HG03520 (cell line): ENCODE data around the gene MAB21L1.

Experiments
- ATAC-seq: cut with Tn5 transposase; IDR thresholded peaks from one replicate; pipeline ENCODE4 v1.9.1; 2021; ENCODE audit warnings: mild to moderate bottlenecking, moderate library complexity; ENCODE audit not compliant: unreplicated experiment

Gene MAB21L1

GRCh38 chr13:35475960-35476943 lies at the start of gene MAB21L1:
Gene MAB21L1, minus strand, starts transcription at chr13:35476689. Its CDS starts 551 bp downstream, at chr13:35476138.
- no peak for ATAC-seq

DNA sequence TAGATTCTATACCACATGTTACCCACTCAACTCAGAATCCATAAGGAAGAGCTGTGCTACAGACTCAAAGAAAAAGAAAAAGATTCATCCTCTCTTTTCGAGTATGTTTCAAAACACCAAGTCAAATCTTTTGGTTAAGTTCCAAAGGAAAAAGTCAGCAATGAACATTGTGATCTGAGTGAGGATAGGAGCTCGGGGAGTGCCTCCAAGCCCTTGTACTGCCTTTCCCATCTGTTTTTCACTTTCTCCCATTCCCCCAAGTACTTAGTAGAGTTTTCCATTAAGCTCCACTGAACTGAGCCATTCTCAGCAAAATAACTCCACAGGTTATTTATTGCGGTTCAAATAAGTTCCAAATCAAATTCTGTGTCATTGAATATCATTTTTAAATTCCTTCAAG lies 47.7 kb upstream of the MAB21L1 start:
- ATAC-seq = no peak

DNA sequence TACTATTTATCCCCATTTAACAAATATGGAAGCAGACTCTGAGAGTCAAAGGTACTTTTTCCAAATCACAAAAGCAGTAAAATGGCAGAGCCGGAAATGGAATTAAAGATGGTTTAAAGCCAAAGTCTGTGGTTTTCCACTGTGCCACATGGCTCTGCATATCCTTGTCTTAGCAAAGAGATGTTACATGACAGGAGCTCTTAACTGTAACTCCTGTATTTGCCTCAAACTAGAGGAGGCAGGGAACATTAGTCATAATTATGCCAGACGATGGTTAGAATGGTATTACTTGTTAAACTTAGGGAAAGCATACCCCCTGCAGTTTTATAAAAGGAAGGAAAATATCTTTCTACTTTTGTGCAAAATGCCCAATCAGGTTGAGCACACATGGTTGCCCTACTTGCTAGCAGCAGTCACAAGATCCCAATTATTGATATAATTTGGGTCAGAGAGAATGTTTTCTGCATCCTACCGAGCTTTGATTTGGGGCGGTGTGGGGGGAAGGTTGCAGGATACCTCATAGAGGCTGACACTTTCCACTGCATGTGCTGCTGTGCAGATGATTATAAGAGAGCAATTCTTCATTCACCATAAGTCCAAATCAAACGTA lies 42.0 kb upstream of the MAB21L1 start:
- no peak for ATAC-seq

DNA sequence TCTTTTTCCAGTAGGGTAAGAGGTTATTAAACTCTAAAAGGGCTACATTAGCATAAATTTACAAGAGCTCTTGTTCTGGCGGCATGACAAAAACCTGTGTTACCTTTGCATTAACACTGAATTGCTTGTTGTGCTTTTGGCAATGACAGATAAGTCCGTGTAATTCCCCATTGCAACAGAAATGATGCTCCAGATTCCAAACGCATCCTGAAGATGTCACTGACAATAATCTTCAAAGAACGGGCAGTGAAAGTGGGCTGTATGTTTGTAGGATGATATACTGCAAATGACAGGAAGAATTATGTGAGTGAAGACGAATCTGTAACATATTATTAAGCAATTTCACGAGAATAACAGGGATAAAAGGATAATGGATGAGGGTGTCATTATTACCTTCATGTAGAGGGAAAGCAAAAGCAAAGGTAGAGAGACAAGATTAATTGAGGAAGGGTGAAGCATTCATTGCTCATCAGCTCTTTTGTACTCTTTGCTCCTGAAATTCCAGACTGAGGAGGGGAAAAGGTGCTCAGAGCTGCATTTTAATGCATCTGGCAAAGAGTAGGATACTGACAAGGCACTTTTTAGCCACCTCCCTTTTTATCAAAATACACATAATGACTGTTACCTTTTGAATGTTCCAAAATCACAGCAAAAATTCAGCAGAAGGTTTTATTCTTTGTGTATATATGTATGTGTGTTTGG lies 38.5 kb upstream of the MAB21L1 start:
- ATAC-seq = no peak

DNA sequence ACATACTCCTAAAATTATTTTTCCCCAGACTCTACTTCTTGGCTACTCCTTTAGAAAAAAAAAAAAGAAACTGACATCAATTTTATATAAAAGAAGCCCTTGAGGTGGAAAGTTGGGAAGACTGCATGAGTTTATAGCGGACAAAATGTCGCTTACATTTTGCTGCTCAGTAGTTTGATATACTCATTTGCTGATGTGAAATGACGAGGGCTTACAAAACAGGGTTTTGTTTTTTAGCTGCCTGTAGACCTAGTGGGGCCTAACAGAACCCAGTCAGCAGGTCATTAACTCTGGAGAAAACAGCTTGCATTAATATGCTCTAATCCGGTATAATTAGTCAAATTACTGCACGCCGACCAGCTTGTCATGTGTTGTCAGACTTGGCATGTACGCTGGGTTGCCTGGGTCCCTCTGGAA lies 37.6 kb upstream of the MAB21L1 start:
- ATAC-seq = no peak

GRCh38 chr13:35512271-35512920 lies 35.9 kb upstream of the MAB21L1 start:
- ATAC-seq = no peak

DNA sequence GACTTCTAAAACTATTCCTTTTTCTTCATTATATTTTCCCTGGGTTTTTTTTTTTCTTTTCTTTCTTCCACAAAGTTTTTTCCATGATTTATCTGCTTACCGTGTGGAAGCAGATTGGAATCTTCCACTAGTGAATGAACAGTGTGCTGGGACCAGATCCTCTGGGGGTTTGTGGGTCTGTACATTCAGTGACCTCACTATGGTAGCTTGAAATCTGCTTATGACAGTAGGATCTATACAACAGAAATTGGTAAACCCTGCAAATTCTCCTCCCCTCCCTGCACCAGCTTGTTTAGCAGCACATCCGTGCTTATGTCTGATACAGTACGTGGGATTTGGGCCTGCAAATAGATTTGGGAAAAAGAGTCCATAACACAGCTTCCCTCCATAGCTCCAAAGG lies 26.0 kb upstream of the MAB21L1 start:
- no peak for ATAC-seq

GRCh38 chr13:35501661-35502235 lies 25.3 kb upstream of the MAB21L1 start:
- ATAC-seq = no peak

DNA sequence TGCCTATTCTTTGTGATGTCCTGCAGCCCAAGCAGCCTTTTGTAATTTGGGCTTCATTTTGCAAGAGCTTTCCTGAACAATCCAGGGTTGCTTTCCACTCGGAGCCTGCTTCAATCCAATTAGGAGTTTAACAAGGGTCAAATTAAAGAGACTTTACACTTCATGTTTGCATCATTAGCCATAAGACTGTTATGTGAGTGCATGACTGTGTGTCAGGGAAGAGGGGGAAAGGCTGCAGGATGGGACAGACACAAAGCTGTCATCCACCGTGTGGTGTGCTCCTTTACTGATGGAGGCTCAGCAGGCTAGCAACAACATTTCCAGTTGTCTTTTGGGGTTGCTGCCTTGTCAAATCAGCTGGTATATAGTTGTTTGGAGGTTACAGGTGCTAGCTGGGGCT lies 23.7 kb upstream of the MAB21L1 start:
- no peak for ATAC-seq

GRCh38 chr13:35499676-35500075 lies 23.2 kb upstream of the MAB21L1 start:
- ATAC-seq = no peak

DNA sequence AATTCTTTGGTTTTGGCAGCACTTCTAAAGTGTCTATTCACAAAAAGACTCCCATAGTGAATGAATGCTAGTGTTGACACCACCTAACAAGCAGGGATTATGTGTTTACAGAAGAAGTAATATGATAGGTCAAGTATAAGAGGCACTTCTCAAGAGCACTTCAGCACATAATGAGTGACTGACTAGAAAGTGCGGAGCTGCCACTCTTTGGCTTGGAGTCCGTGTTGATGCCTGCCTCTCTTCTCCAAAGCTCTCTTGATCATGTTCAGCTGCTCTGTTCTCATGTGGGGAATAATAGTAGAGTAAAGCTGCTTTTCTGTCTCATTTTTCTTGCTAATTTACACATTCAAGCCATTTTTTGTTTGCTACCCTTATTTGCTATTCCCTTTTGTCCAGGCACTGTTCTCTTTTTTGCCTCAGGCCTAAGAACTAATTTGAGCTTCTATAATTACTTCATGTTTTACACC lies 22.7 kb upstream of the MAB21L1 start:
- ATAC-seq = no peak

DNA sequence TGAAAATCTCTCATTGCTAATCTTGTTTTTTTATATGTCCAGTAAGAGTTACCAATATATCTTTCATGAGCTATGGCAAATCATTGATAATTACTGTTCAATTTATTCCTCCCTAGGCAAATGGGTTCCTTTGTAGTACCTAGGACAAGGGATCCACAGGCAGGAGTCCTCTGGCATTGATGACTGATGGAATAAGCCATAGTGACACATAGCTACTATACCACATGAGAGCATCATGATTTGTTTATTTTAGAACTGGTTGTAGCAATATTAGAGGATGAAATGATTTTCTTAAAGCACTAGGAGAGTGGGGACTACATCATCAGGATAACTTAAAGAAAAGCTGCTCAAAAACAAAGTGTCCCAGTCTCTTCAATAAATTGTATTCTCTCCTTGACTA lies 21.7 kb upstream of the MAB21L1 start:
- no peak for ATAC-seq

GRCh38 chr13:35496761-35497386 lies 20.4 kb upstream of the MAB21L1 start:
- no peak for ATAC-seq

GRCh38 chr13:35496006-35496405 lies 19.5 kb upstream of the MAB21L1 start:
- ATAC-seq = no peak

- ATAC-seq = no peak
Observed at GRCh38 chr13:35489050-35489449, 12.6 kb upstream of the MAB21L1 start.

- no peak for ATAC-seq
Observed at GRCh38 chr13:35485424-35485823, 8.9 kb upstream of the MAB21L1 start.

DNA sequence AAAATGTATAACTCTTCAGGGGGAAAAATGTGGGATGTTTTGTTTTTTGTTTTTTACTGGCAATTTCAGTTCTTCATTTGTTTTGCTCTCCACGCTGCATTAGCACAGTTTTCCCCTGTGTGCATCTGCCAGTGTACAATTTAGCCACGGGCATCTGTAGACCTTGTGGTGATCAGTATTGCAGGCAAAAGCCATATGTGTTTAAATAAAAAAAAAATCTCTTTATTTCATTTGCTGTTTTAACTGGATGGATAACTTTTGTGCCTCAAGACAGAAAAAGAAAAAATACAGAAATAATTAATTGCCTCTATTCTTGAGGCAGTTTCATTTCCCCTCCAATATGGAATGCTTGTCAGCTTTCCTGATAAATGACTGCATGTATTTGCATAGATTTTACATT lies 7.9 kb upstream of the MAB21L1 start:
- no peak for ATAC-seq

- no peak for ATAC-seq
Observed at GRCh38 chr13:35483761-35484160, 7.3 kb upstream of the MAB21L1 start.

DNA sequence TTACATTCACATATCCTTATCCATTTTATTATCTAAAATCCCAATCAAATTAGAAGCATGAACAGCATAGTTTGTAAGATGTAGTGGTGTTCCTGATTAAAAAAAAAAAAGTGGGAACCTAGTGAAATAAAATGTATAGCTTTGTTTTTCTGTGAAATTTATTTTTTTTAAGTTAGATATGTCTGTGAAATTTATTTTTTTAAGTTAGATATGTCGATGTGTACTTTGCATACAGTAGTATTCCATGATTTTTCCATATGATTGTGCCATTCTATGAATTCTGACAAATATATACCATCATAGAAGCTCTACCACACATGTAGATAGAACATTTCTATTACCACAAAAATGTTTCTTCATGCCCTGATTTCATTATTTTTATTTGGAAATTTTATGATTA lies 6.0 kb upstream of the MAB21L1 start:
- ATAC-seq = no peak

DNA sequence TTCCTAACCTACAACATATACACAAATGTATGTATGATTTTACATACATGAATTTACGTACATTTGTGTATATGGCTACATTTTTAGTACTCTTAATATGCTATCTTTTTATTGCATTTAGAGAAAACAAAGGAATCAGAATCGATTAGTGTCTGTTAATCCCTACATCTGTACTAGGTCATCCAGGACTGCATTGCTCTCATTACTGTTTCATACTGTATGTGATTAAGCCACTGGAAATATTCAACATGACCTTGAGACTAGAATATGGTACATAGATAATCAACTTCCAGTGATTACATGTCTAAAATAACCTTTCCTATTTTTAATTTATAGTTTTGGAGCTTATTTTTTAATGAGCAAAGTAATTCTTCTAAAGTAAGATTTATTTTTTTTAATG lies 5.3 kb upstream of the MAB21L1 start:
- ATAC-seq = no peak
